Measurements from ENCODE around the gene SLC22A23.

- TF ChIP-seq CTCF (conservative IDR thresholded peaks at IDR 0.05; ENCODE audit: low read depth, low read length) (no peak), FOS (IDR thresholded peaks at IDR 0.05; ENCODE audit: low read depth, low read length) (no peak), ELK1 (IDR thresholded peaks at IDR 0.05; ENCODE audit: borderline replicate concordance, low read depth, low read length) (no peak), POLR2A (IDR thresholded peaks at IDR 0.05; ENCODE audit: low read depth, low read length) (no peak), CHD1 (IDR thresholded peaks at IDR 0.05; ENCODE audit: low read depth, low read length) (no peak), MXI1 (IDR thresholded peaks at IDR 0.05; ENCODE audit: borderline replicate concordance, low read depth, low read length) (no peak), USF2 (IDR thresholded peaks at IDR 0.05; ENCODE audit: low read depth, low read length) (no peak), RCOR1 (IDR thresholded peaks at IDR 0.05; ENCODE audit: insufficient replicate concordance, low read length) (no peak), SMC3 (IDR thresholded peaks at IDR 0.05; ENCODE audit: low read depth, low read length) (no peak), RAD21 (IDR thresholded peaks at IDR 0.05; ENCODE audit: low read length) (no peak), MAFK (IDR thresholded peaks at IDR 0.05; ENCODE audit: low read depth, low read length) (no peak), BHLHE40 (IDR thresholded peaks at IDR 0.05; ENCODE audit: low read depth, low read length) (no peak), RFX5 (IDR thresholded peaks at IDR 0.05; ENCODE audit: low read depth, low read length) (no peak)
Measured at GRCh38 chr6:3327403-3327802, 129.4 kb downstream of the SLC22A23 start.
